ENCODE data around the gene SC5D. TPM values are rescaled to one million over a fixed set of nuclear protein-coding genes. Genes with fewer than 3 reads are reported as not detected.

The SC5D gene
- polyA plus RNA-seq, 2 of the 4 experiments (the other 2 are of a cell fraction): 18.1 to 28.1 TPM

DNA sequence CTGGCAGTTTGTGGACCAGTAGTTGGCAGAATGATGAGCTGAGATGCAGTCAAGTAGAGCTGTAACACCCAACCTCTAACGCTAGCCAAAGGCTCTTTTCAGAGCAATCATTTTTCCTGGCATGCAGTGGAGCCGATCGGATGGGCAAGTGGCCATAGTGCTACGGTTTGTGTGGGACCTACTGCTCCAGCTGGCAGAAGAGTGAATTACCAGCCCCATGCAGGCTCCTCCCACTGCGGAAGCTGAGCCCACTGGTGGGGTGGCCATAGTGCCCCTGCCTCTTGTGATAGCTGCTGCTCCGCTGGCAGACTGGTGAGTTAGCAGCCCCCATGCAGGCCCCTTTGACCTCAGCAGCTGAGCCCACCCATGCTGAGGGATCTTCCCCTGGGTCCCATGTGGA lies 27.0 kb upstream of the SC5D start:
- Histone ChIP-seq H3K27ac (no peak overlapping the region), H3K9me3 (no peaks in the 10 kb centered on the region), H3K4me1 (no peaks in the 10 kb centered on the region), H3K4me2 (no peak overlapping the region), H3K4me3 (no peak overlapping the region)
- POLR2A ChIA-PET: no interaction called here
- peak in 1 of 2 experiments; percentile 59; a peak in 2 of 6 replicates for ATAC-seq
- FAIRE-seq: no peak
- TF ChIP-seq JUNB (IDR thresholded peaks at IDR 0.05) (no peak), KDM5A (IDR thresholded peaks at IDR 0.05) (no peak), POLR2AphosphoS2 (conservative IDR thresholded peaks at IDR 0.05; ENCODE audit: low read length) (no peak)
- TF ChIP-seq, protein P1, sequence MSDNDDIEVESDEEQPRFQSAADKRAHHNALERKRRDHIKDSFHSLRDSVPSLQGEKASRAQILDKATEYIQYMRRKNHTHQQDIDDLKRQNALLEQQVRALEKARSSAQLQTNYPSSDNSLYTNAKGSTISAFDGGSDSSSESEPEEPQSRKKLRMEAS (IDR thresholded peaks at IDR 0.05): no peak
- WGBS (ENCODE audit: missing lambda C conversion rate): 0% methylated on average over 4 of the region's 6 CpGs
- CTCF ChIA-PET: interaction anchor here (0.8 kb wide), 1 partner anchor 15 kb away, joined by 3 read pairs; no protein-coding TSS in a partner anchor
- no peak for DNase-seq (ENCODE audit: low read depth in 1 of 2, low spot score in 1 of 2)

DNA sequence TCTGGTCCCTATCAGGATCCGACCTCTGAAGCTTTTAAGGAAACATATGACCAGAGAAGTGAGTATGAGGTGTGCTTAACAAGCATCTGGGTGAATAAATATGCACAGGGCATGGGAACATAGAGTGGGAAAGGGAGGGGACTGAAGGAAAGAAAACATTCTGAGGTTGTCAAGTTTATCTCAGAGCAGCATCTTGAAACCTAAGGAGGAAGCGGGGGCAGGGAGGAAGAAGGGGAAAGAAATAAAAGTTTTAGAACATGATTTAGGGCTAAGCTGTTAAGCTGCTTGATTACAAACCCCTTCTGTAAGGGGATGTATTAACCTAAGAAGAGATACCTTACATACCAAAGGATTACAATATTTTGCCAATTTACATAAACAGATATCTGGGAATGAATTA lies 24.0 kb upstream of the SC5D start:
- no peak for ATAC-seq
- no peak for DNase-seq (ENCODE audit: low read depth in 1 of 2, low spot score in 1 of 2)
- Histone ChIP-seq H3K4me2 (no peak overlapping the region), H3K27ac (no peak overlapping the region), H3K4me3 (no peak overlapping the region), H3K4me1 (no peaks in the 10 kb centered on the region), H3K9me3 (no peaks in the 10 kb centered on the region)
- TF ChIP-seq, protein P2, sequence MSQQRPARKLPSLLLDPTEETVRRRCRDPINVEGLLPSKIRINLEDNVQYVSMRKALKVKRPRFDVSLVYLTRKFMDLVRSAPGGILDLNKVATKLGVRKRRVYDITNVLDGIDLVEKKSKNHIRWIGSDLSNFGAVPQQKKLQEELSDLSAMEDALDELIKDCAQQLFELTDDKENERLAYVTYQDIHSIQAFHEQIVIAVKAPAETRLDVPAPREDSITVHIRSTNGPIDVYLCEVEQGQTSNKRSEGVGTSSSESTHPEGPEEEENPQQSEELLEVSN (IDR thresholded peaks at IDR 0.05; ENCODE audit: borderline replicate concordance, low read depth): no peak
- TF ChIP-seq PHF8 (IDR thresholded peaks at IDR 0.05; ENCODE audit: borderline replicate concordance, low read depth): no peak
- TF ChIP-seq JUN (IDR thresholded peaks at IDR 0.05): no peak
- POLR2A ChIA-PET: no interaction called here
- FAIRE-seq: no peak
- CTCF ChIA-PET: interaction anchor here (1.9 kb wide), 1 partner anchor 323 kb away, joined by 4 read pairs; no protein-coding TSS in a partner anchor
- 4% methylated on average over 2 of the region's 2 CpGs for WGBS (ENCODE audit: missing lambda C conversion rate)

- CTCF ChIA-PET: interaction anchor here (1.2 kb wide), 1 partner anchor 75 kb away, joined by 3 read pairs; no protein-coding TSS in a partner anchor
- no peak overlapping the region for H3K4me2 ChIP-seq
- WGBS (ENCODE audit: missing lambda C conversion rate): 11% methylated on average over 7 of the region's 7 CpGs
These were observed 22.4 kb upstream of the SC5D start for GRCh38 chr11:121270001-121270678.

More at GRCh38 chr11:121270001-121270678, 22.4 kb upstream of the SC5D start:
- FAIRE-seq: no peak
- TF ChIP-seq ESRRA (IDR thresholded peaks at IDR 0.05; ENCODE audit: borderline replicate concordance, low read length) (no peak), ZFP36 (IDR thresholded peaks at IDR 0.05; ENCODE audit: borderline replicate concordance, partially characterized antibody) (no peak), NR3C1 (IDR thresholded peaks at IDR 0.05) (no peak), CBX8 (IDR thresholded peaks at IDR 0.05) (no peak), HOXB5 (CRISPR knock-in tag; IDR thresholded peaks at IDR 0.05) (no peak), HES2 (IDR thresholded peaks at IDR 0.05) (no peak), EHF (CRISPR knock-in tag; IDR thresholded peaks at IDR 0.05) (no peak), MYC (IDR thresholded peaks at IDR 0.05; ENCODE audit: borderline replicate concordance, low read length) (no peak), NPAS2 (CRISPR knock-in tag; IDR thresholded peaks at IDR 0.05; ENCODE audit: borderline replicate concordance) (no peak), RAD21 (conservative IDR thresholded peaks at IDR 0.05 in 1 of 2, IDR thresholded peaks at IDR 0.05 in 1 of 2) (no peak), PHF8 (IDR thresholded peaks at IDR 0.05; ENCODE audit: borderline replicate concordance, low read depth) (no peak), RNF2 (IDR thresholded peaks at IDR 0.05; ENCODE audit: borderline replicate concordance, low read depth) (no peak)
- TF ChIP-seq, protein P3, sequence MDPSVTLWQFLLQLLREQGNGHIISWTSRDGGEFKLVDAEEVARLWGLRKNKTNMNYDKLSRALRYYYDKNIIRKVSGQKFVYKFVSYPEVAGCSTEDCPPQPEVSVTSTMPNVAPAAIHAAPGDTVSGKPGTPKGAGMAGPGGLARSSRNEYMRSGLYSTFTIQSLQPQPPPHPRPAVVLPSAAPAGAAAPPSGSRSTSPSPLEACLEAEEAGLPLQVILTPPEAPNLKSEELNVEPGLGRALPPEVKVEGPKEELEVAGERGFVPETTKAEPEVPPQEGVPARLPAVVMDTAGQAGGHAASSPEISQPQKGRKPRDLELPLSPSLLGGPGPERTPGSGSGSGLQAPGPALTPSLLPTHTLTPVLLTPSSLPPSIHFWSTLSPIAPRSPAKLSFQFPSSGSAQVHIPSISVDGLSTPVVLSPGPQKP (IDR thresholded peaks at IDR 0.05; ENCODE audit: low read depth, low read length): no peak
- TF ChIP-seq, protein P4, sequence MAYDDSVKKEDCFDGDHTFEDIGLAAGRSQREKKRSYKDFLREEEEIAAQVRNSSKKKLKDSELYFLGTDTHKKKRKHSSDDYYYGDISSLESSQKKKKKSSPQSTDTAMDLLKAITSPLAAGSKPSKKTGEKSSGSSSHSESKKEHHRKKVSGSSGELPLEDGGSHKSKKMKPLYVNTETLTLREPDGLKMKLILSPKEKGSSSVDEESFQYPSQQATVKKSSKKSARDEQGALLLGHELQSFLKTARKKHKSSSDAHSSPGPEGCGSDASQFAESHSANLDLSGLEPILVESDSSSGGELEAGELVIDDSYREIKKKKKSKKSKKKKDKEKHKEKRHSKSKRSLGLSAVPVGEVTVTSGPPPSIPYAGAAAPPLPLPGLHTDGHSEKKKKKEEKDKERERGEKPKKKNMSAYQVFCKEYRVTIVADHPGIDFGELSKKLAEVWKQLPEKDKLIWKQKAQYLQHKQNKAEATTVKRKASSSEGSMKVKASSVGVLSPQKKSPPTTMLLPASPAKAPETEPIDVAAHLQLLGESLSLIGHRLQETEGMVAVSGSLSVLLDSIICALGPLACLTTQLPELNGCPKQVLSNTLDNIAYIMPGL (CRISPR knock-in tag; IDR thresholded peaks at IDR 0.05; ENCODE audit: borderline replicate concordance): no peak
- TF ChIP-seq, protein P5, sequence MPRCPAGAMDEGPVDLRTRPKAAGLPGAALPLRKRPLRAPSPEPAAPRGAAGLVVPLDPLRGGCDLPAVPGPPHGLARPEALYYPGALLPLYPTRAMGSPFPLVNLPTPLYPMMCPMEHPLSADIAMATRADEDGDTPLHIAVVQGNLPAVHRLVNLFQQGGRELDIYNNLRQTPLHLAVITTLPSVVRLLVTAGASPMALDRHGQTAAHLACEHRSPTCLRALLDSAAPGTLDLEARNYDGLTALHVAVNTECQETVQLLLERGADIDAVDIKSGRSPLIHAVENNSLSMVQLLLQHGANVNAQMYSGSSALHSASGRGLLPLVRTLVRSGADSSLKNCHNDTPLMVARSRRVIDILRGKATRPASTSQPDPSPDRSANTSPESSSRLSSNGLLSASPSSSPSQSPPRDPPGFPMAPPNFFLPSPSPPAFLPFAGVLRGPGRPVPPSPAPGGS (IDR thresholded peaks at IDR 0.05): no peak
- Histone ChIP-seq H3K27ac (no peak overlapping the region), H3K9me3 (no peaks in the 10 kb centered on the region), H3K4me3 (no peak overlapping the region), H3K4me1 (no peaks in the 10 kb centered on the region)
- POLR2A ChIA-PET: no interaction called here
- no peak for DNase-seq (ENCODE audit: low read depth in 1 of 2, low spot score in 1 of 2)
- ATAC-seq: no peak
